HEK293T (cell line): ENCODE results near the gene ZNF485.
A peak's percentile ranks its signal among the peaks of the same experiment; 100 is the strongest.

Experiments used
- CTCF ChIA-PET: fragments of 350-600 bp; formaldehyde crosslinking; extraction: SDS; loops from one replicate; lab custom pipeline; 2021; ENCODE audit warnings: antibody characterized with exemption, inconsistent platforms; lab: Yijun Ruan, JAX
- POLR2A ChIA-PET: fragments of 350-600 bp; formaldehyde crosslinking; extraction: SDS; loops from one replicate; lab custom pipeline; 2020; ENCODE audit warnings: antibody characterized with exemption, inconsistent platforms; lab: Yijun Ruan, JAX
- DNase-seq: peaks from one replicate; pipeline ENCODE4 v3.0.0; 2012; ENCODE audit warnings: mixed read lengths; ENCODE audit errors: extremely low spot score
- ARNT ChIP-seq: fragments of 450-650 bp; IDR thresholded peaks from 2 replicates; pipeline ENCODE4 v1.6.1; 2017; ENCODE audit warnings: mild to moderate bottlenecking
- BHLHE40 ChIP-seq: fragments of 450-650 bp; IDR thresholded peaks from 2 replicates; pipeline ENCODE4 v1.6.1; 2016; ENCODE audit warnings: mild to moderate bottlenecking, moderate library complexity, borderline replicate concordance
- CTBP1 ChIP-seq: fragments of 450-650 bp; IDR thresholded peaks from 2 replicates; pipeline ENCODE4 v1.6.1; 2016; ENCODE audit warnings: borderline replicate concordance
- ELF4 ChIP-seq: fragments of 450-650 bp; IDR thresholded peaks from 2 replicates; pipeline ENCODE4 v1.6.1; 2017; ENCODE audit warnings: antibody characterized with exemption
- FOXA1 ChIP-seq: fragments of 450-650 bp; IDR thresholded peaks from 2 replicates; pipeline ENCODE4 v1.6.1; 2016; ENCODE audit warnings: mild to moderate bottlenecking
- FOXK2 ChIP-seq: fragments of 450-650 bp; IDR thresholded peaks from 2 replicates; pipeline ENCODE4 v1.6.1; 2016; ENCODE audit warnings: mild to moderate bottlenecking
- FOXM1 ChIP-seq: fragments of 450-650 bp; IDR thresholded peaks from 2 replicates; pipeline ENCODE4 v1.6.1; 2017; ENCODE audit warnings: mild to moderate bottlenecking, borderline replicate concordance
- HDGF ChIP-seq: fragments of 450-650 bp; IDR thresholded peaks from 2 replicates; pipeline ENCODE4 v1.6.1; 2017; ENCODE audit warnings: antibody characterized with exemption, borderline replicate concordance
- L3MBTL2 ChIP-seq: fragments of 450-650 bp; conservative IDR thresholded peaks from 2 replicates; pipeline ENCODE4 v1.6.1; 2016; ENCODE audit warnings: mild to moderate bottlenecking
- LEF1 ChIP-seq: fragments of 450-650 bp; IDR thresholded peaks from 2 replicates; pipeline ENCODE4 v1.6.1; 2017; ENCODE audit warnings: mild to moderate bottlenecking, borderline replicate concordance
- NFRKB ChIP-seq: fragments of 450-650 bp; IDR thresholded peaks from 2 replicates; pipeline ENCODE4 v1.6.1; 2016; ENCODE audit warnings: mild to moderate bottlenecking, moderate library complexity
- SP1 ChIP-seq: fragments of 450-650 bp; IDR thresholded peaks from 2 replicates; pipeline ENCODE4 v1.6.1; 2017
- SUZ12 ChIP-seq: fragments of 450-650 bp; IDR thresholded peaks from 2 replicates; pipeline ENCODE4 v1.6.1; 2016; ENCODE audit warnings: mild to moderate bottlenecking
- TARDBP ChIP-seq: fragments of 450-650 bp; IDR thresholded peaks from 2 replicates; pipeline ENCODE4 v1.6.1; 2016
- ZNF384 ChIP-seq: fragments of 450-650 bp; IDR thresholded peaks from 2 replicates; pipeline ENCODE4 v1.6.1; 2016
- TF ChIP-seq, protein P1 (sequence below): fragments of 450-650 bp; IDR thresholded peaks from 2 replicates; pipeline ENCODE4 v1.6.1; 2016

The ZNF485 gene

DNA sequence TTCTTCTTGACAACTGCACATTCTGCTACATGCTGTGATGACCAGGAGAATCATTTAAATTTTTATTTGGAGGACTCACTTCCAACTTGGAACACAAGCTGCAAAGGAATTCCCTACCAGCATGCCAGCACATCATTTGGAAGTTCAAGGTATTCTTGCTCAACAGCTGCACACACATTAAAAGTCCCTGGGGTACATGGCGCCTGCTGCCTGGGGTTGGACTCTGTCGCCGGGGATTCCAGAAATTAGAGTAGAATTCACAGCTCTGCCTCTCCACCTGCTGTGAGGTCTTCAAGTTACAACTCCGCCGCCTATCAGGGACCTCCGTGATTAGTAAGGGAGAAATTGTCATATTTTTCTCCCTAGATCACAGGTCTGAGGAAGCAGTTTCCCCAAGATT is 41.3 kb downstream of the ZNF485 start:
- DNase-seq: no peak
- TF ChIP-seq FOXK2: no peak
- TF ChIP-seq NFRKB: no peak
- no peak for TF ChIP-seq L3MBTL2
- TF ChIP-seq ARNT: no peak
- no peak for TF ChIP-seq TARDBP
- TF ChIP-seq ZNF384: no peak
- TF ChIP-seq FOXM1: no peak
- no peak for TF ChIP-seq SP1
- no peak for TF ChIP-seq SUZ12
- no peak for TF ChIP-seq ELF4
- TF ChIP-seq, protein P1, sequence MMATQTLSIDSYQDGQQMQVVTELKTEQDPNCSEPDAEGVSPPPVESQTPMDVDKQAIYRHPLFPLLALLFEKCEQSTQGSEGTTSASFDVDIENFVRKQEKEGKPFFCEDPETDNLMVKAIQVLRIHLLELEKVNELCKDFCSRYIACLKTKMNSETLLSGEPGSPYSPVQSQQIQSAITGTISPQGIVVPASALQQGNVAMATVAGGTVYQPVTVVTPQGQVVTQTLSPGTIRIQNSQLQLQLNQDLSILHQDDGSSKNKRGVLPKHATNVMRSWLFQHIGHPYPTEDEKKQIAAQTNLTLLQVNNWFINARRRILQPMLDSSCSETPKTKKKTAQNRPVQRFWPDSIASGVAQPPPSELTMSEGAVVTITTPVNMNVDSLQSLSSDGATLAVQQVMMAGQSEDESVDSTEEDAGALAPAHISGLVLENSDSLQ: no peak
- no peak for TF ChIP-seq FOXA1
- TF ChIP-seq CTBP1: no peak
- TF ChIP-seq HDGF: no peak
- no peak for TF ChIP-seq BHLHE40
- TF ChIP-seq LEF1: no peak
- ChIA-PET CTCF (no interaction called here), POLR2A (no interaction called here)

DNA sequence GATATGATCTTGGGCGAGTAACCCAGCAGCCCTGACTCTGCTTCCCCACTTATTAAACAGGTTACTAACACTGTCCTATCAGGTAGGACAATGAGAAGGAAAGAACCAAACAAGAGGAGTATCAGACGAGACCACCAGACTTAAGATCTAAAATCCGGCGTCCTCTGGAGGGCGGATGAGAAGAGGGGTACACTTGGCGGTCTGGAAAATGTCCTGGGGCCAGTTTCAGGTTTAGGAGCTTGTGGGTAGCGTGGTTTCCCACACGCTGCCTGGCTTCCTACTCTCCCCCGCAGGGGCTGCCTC is 41.8 kb downstream of the ZNF485 start:
- no peak for DNase-seq
- POLR2A ChIA-PET: no interaction called here
- CTCF ChIA-PET: no interaction called here
- TF ChIP-seq L3MBTL2: peak; percentile 50
- TF ChIP-seq ARNT: no peak

DNA sequence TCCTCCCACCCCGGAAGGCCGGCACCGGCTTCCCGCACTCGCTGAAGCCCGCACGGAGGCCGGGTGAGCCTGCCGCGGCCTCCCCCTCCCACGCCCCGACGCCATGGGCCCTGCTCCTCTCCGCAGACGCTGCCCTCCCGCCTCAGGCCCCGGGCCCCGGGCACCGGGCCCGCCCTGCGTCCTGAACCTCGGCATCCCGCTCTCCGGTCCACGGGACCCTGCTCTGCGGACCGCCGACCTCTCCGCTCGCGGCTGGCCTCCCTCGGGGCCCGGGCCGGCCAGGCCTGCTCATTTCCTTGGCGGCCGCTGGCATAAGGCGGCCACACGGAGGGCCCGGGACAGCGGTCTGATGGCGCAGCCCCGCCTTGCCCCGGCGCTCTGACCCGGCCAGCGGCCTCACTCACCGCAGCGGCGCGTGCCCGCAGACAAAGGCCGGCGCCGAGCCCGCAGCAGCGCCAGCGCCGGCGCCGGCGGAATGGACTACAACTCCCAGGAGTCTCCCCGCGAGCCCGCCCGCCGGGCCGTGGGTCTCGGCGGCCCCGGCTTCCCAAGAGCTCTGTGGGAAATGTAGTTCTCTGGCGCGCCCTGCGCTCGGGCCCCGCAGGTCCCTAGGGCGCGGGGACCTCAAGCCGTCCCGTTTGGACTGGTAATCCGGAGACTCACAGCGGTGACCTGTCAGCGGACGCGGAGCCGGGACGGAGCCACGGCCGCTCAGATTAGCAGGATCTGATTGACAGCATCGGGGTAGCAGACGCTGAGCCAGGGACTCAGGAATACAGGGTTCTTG is 42.4 kb downstream of the ZNF485 start, which contains the start of gene ZNF32:
Gene ZNF32 (minus strand): TSS at position 484 of the 787 bp plus-strand sequence. CDS start 2,748 bp downstream, outside the sequence.
- ChIA-PET CTCF (interaction anchor here (0.9 kb wide), 1 partner anchor 34 kb away, joined by 3 read pairs; no protein-coding TSS in a partner anchor), POLR2A (interaction anchor here (1.0 kb wide), 2 partner anchors 11 to 16 kb away, joined by 3 to 4 read pairs; no protein-coding TSS in a partner anchor)
- TF ChIP-seq SUZ12 (peak; percentile 69), L3MBTL2 (peak; percentile 68; the same call in 1 of the 2 replicates), FOXA1 (no peak)
- TF ChIP-seq, protein P1: peak; percentile 85
- DNase-seq: peak; percentile 91

DNA sequence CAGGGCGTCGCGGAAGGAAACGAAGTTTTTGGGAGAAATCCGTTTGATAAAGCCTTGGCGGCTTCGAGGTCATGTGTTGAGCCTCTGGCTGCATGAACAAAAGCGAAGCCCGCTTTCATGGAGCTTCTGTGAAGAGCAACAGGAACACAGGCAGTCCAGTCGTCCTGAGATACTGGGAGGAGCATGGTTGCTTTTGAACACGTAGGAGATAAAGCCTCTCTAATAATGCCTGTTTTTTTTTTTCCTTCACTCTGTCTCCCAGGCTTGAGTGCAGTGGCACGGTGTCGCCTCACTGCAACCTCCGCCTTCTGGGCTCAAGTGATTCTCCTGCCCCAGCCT is 42.9 kb downstream of the ZNF485 start:
- ChIA-PET POLR2A (interaction anchor here (1.0 kb wide), 2 partner anchors 10 to 17 kb away, joined by 3 to 4 read pairs; no protein-coding TSS in a partner anchor), CTCF (interaction anchor here (0.9 kb wide), 1 partner anchor 33 kb away, joined by 3 read pairs; no protein-coding TSS in a partner anchor)

DNA sequence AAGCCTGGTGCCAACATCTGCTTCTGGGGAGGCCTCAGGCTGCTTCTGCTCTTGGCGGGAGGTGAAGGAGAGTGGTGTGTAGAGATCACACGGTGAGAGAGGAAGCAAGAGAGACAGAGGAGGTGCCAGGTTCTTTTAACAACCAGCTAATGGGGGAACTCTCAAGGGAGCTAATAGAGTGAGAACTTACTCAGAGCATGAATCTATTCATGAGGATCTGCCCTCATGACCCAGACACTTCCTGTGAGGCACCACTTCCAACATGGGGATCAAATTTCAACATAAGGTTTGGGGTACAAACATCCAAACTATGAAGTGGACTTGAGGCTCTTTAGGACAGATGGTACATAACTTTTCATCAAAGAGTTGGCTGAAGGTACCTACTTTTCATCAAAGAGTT is 47.5 kb downstream of the ZNF485 start:
- DNase-seq: no peak
- ChIA-PET POLR2A (no interaction called here), CTCF (no interaction called here)
- TF ChIP-seq ZNF384: no peak
- TF ChIP-seq, protein P1: no peak
- TF ChIP-seq FOXM1: no peak
- no peak for TF ChIP-seq FOXA1
- no peak for TF ChIP-seq HDGF
- TF ChIP-seq ARNT: no peak
- TF ChIP-seq CTBP1: no peak
- TF ChIP-seq BHLHE40: no peak
- TF ChIP-seq SUZ12: no peak
- TF ChIP-seq SP1: no peak
- no peak for TF ChIP-seq FOXK2
- TF ChIP-seq L3MBTL2: no peak
- TF ChIP-seq LEF1: no peak
- no peak for TF ChIP-seq NFRKB
- TF ChIP-seq ELF4: no peak
- no peak for TF ChIP-seq TARDBP

More for the DNA sequence above, 42.9 kb downstream of the ZNF485 start:
- no peak for DNase-seq
- TF ChIP-seq SP1 (no peak), L3MBTL2 (peak; percentile 35)

DNA sequence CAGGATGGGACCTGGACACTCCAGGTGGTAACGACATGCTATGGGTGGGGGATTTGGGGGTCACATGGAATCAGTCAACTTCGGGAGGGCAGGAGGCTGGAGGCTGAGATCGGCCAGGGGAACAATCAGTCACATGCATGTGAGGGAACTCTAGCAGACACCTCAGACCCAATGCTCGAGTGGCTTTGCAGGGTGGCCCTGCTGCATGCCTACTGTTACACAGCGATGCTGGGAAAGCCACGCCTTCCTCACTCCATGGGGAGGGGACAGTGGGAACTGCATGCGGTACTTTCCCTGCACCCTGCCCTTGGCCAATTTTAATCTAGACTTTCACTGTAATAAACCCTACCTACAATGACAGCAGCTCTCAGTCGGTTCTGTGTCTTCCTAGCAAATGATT is 49.1 kb downstream of the ZNF485 start:
- no peak for DNase-seq
- no peak for TF ChIP-seq CTBP1
- ChIA-PET POLR2A (no interaction called here), CTCF (no interaction called here)

DNA sequence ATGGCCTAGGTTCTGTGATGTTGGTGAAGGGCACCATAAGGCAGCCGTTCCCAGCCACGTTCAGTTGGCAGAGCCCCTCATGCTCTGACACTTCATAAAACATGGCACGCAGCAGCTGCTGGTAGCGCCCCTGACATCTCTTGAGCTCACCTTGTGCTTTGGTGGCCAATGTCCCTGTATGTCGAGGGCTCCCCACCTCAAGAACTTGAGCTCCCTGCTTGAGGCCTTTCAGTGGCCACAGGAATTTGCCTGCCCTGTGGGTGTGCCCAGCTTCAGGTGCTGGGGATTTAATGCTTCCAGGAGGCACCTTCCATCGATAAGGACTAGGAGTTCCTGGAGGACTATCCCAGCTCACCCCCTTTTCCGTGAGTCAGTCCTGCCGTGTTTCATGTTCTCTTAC is 52.0 kb downstream of the ZNF485 start:
- DNase-seq: no peak
- ChIA-PET POLR2A (no interaction called here), CTCF (no interaction called here)
- TF ChIP-seq ARNT (no peak), SUZ12 (no peak), FOXK2 (no peak), FOXA1 (no peak), LEF1 (no peak), BHLHE40 (no peak), ZNF384 (no peak), FOXM1 (no peak), NFRKB (no peak), L3MBTL2 (no peak), SP1 (no peak), ELF4 (no peak), CTBP1 (no peak), HDGF (no peak), TARDBP (no peak)
- TF ChIP-seq, protein P1: no peak
